GM12878 (cell line): ENCODE results near the gene MTHFS. TPM values are rescaled to one million over a fixed set of nuclear protein-coding genes. Genes with fewer than 3 reads are reported as not detected.

Source experiments
- BHLHE40 ChIP-seq, 2 experiments: fragments of 450-650 bp in 1 of 2; IDR thresholded peaks; 2 replicates each; pipeline ENCODE4 v1.6.1; 2011 to 2017; ENCODE audit warnings: low read depth in 2 of 2, borderline replicate concordance in 1 of 2, improper control_type of control experiment in 1 of 2, low read length in 1 of 2, mild to moderate bottlenecking in 1 of 2
- CBFB ChIP-seq: IDR thresholded peaks from 2 replicates; pipeline ENCODE4 v1.6.1; 2016; ENCODE audit warnings: antibody characterized with exemption, low read depth
- CEBPB ChIP-seq, 2 experiments: fragments of 150-350 bp in 1 of 2; IDR thresholded peaks; 2 replicates each; pipeline ENCODE4 v1.6.1; 2012 to 2014; ENCODE audit warnings: low read depth in 2 of 2, low read length in 2 of 2, borderline replicate concordance in 1 of 2, inconsistent platforms in 1 of 2
- DPF2 ChIP-seq: fragments of 450-650 bp; IDR thresholded peaks from 2 replicates; pipeline ENCODE4 v1.6.1; 2017; ENCODE audit warnings: mild to moderate bottlenecking
- EGR1 ChIP-seq, 2 experiments: IDR thresholded peaks; 1 replicate in 1 of 2; 2 replicates in 1 of 2; pipeline ENCODE4 v1.6.1; 2011 to 2012; ENCODE audit warnings: low read depth in 2 of 2, low read length in 2 of 2, borderline replicate concordance in 1 of 2, mild to moderate bottlenecking in 1 of 2, moderate library complexity in 1 of 2
- ETV6 ChIP-seq, 2 experiments: fragments of 450-650 bp in 1 of 2; IDR thresholded peaks in 1 of 2; conservative IDR thresholded peaks in 1 of 2; 2 replicates each; pipeline ENCODE4 v1.6.1; 2014; ENCODE audit warnings: antibody characterized with exemption in 1 of 2, borderline replicate concordance in 1 of 2, low read depth in 1 of 2, mild to moderate bottlenecking in 1 of 2, moderate library complexity in 1 of 2
- IKZF1 ChIP-seq: fragments of 450-650 bp; conservative IDR thresholded peaks from 2 replicates; pipeline ENCODE4 v1.6.1; 2017; ENCODE audit warnings: antibody characterized with exemption, mild to moderate bottlenecking
- JUND ChIP-seq: IDR thresholded peaks from 2 replicates; pipeline ENCODE4 v1.6.1; 2012; ENCODE audit warnings: low read depth, mild to moderate bottlenecking, low read length, improper control_type of control experiment, moderate library complexity
- LARP7 ChIP-seq: fragments of 450-650 bp; IDR thresholded peaks from 2 replicates; pipeline ENCODE4 v1.6.1; 2017; ENCODE audit warnings: mild to moderate bottlenecking
- MXI1 ChIP-seq: fragments of 150-350 bp; IDR thresholded peaks from 2 replicates; pipeline ENCODE4 v1.6.1; 2011; ENCODE audit warnings: low read depth, mild to moderate bottlenecking, inconsistent platforms, low read length, improper control_type of control experiment
- MYC ChIP-seq: IDR thresholded peaks from 2 replicates; pipeline ENCODE4 v1.6.1; 2011; ENCODE audit warnings: mild to moderate bottlenecking, low read length, moderate library complexity, inconsistent platforms; ENCODE audit not compliant: insufficient read depth, insufficient replicate concordance, insufficient read length, severe bottlenecking
- RAD51 ChIP-seq: fragments of 450-650 bp; IDR thresholded peaks from 2 replicates; pipeline ENCODE4 v1.6.1; 2016; ENCODE audit warnings: moderate library complexity, mild to moderate bottlenecking, inconsistent platforms
- RELA ChIP-seq: fragments of 450-650 bp; IDR thresholded peaks from 2 replicates; pipeline ENCODE4 v1.8.0; 2014; ENCODE audit warnings: borderline replicate concordance; ENCODE audit not compliant: partially characterized antibody
- SMAD1 ChIP-seq: fragments of 450-650 bp; IDR thresholded peaks from 2 replicates; pipeline ENCODE4 v1.6.1; 2018; ENCODE audit warnings: mild to moderate bottlenecking, low read depth; ENCODE audit not compliant: partially characterized antibody
- SPI1 ChIP-seq: IDR thresholded peaks from 2 replicates; pipeline ENCODE4 v1.6.1; 2011; ENCODE audit warnings: low read depth, mild to moderate bottlenecking, low read length, moderate library complexity, borderline replicate concordance; ENCODE audit not compliant: insufficient read depth
- TCF3 ChIP-seq: IDR thresholded peaks from 2 replicates; pipeline ENCODE4 v1.6.1; 2012; ENCODE audit warnings: low read depth, mild to moderate bottlenecking, low read length, borderline replicate concordance; ENCODE audit not compliant: insufficient read depth
- polyA plus RNA-seq, 11 experiments: library from polyadenylated mRNA; depleted of rRNA in 4 of 11; unstranded in 6 of 11; stranded (reverse) in 5 of 11; fragments of >200 nt; fragmentation: Nextera tagmentation in 4 of 11; fragmentation: Illumina TruSeq in 1 of 11; extraction: Ambion mirVana in 4 of 11; extraction: Trizol in 1 of 11; gene quantifications; 1 replicate in 1 of 11; 2 replicates in 10 of 11; pipeline versions ENCODE4 v1.2.1 to v1.2.3, GENCODE V29; 2011 to 2016; ENCODE audit warnings: inconsistent platforms in 2 of 11, missing spikeins in 2 of 11, low read depth in 1 of 11
- total RNA-seq, 4 experiments: library from RNA; depleted of rRNA in 3 of 4; stranded (reverse); fragments of >200 nt in 3 of 4; fragmentation: Illumina TruSeq in 1 of 4; extraction: Trizol in 1 of 4; gene quantifications; 2 replicates each; pipeline versions ENCODE4 v1.2.1 to v1.2.3, GENCODE V29; 2013 to 2021
- TF ChIP-seq, protein P1 (sequence below): IDR thresholded peaks from 2 replicates; pipeline ENCODE4 v1.6.1; 2011; ENCODE audit warnings: borderline replicate concordance, low read depth, mild to moderate bottlenecking, moderate library complexity, low read length; ENCODE audit not compliant: insufficient read depth, poor library complexity, severe bottlenecking
- TF ChIP-seq, protein P2 (sequence below): fragments of 450-650 bp; IDR thresholded peaks from 2 replicates; pipeline ENCODE4 v1.6.1; 2018; ENCODE audit warnings: borderline replicate concordance, mild to moderate bottlenecking; ENCODE audit not compliant: partially characterized antibody
- TF ChIP-seq, protein P3 (sequence below): fragments of 450-650 bp; IDR thresholded peaks from 2 replicates; pipeline ENCODE4 v1.6.1; 2017; ENCODE audit warnings: mild to moderate bottlenecking
- TF ChIP-seq, protein P4 (sequence below): fragments of 450-650 bp; IDR thresholded peaks from 2 replicates; pipeline ENCODE4 v1.6.1; 2017; ENCODE audit warnings: low read depth, mild to moderate bottlenecking, moderate library complexity

MTHFS gene
- total and polyA plus RNA-seq, 10 of the 15 experiments (the other 5 are each of a cell fraction or from before 2014, with no cell fraction given) = 14.0 to 81.9 (median 31.8) TPM

DNA sequence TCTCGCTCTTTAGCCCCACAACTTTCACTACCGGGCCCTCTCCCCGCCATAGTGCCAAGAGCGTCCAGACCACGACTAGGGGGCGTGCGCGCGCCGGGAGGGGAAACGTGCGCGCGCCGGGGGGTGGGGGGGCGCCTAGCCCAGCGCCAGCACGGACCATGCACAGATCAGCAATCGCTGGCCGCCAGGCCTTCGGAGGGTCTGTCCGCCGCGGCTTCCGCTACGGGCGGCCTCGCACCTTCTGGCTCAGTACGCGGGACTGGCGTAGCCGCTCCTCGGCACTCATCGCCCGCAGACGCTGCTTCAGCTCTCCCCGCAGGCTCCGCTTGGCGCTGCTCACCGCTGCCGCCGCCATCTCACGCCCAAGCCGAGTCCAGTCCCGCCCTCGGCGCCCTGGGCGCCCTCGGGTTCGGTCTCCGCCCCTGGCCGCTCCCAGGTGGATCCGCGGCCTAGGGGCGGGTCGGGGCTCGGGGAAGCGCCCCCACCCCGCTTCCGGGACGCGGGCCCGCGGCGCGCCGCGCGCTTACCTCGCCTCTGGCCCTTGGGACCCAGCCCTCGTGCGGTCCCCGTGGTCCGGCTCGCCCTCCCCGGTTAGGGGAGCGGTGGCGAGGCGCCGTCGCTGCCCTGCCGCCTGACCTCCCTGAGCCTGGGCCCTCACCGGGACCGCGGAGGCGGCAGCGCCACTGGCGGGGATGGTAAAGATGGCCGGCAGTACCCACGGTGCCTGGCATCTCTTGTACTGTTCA is at the start of gene MTHFS (continued):
- TF ChIP-seq, protein P1, sequence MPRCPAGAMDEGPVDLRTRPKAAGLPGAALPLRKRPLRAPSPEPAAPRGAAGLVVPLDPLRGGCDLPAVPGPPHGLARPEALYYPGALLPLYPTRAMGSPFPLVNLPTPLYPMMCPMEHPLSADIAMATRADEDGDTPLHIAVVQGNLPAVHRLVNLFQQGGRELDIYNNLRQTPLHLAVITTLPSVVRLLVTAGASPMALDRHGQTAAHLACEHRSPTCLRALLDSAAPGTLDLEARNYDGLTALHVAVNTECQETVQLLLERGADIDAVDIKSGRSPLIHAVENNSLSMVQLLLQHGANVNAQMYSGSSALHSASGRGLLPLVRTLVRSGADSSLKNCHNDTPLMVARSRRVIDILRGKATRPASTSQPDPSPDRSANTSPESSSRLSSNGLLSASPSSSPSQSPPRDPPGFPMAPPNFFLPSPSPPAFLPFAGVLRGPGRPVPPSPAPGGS = no peak
- TF ChIP-seq MXI1 (peak; percentile 70), CEBPB (IDR thresholded peaks at IDR 0.05; ENCODE audit: borderline replicate concordance in 1 of 2, low read depth in 2 of 2, low read length in 2 of 2) (no peak), CBFB (0 out of 2 replicates have a peak, but pooled peaks have one; percentile 34), IKZF1 (peak; percentile 77), RELA (no peak), TCF3 (0 out of 2 replicates have a peak, but pooled peaks have one; percentile 2), SPI1 (no peak), BHLHE40 (IDR thresholded peaks at IDR 0.05; ENCODE audit: borderline replicate concordance in 1 of 2, low read depth in 2 of 2, low read length in 1 of 2) (peak; percentile 35 to 68; a peak in 3 of 4 replicates), ETV6 (conservative IDR thresholded peaks at IDR 0.05 in 1 of 2, IDR thresholded peaks at IDR 0.05 in 1 of 2; ENCODE audit: borderline replicate concordance in 1 of 2, low read depth in 1 of 2) (peak in 1 of 2 experiments; percentile 15; a peak in 1 of 4 replicates), RAD51 (no peak), DPF2 (peak; percentile 71), LARP7 (peak; percentile 94), SMAD1 (no peak), MYC (peak; percentile 16), JUND (no peak), EGR1 (IDR thresholded peaks at IDR 0.05; ENCODE audit: borderline replicate concordance in 1 of 2, low read depth in 2 of 2, low read length in 2 of 2) (peak in 1 of 2 experiments; percentile 41; a peak in 1 of 3 replicates)
- TF ChIP-seq, protein P2, sequence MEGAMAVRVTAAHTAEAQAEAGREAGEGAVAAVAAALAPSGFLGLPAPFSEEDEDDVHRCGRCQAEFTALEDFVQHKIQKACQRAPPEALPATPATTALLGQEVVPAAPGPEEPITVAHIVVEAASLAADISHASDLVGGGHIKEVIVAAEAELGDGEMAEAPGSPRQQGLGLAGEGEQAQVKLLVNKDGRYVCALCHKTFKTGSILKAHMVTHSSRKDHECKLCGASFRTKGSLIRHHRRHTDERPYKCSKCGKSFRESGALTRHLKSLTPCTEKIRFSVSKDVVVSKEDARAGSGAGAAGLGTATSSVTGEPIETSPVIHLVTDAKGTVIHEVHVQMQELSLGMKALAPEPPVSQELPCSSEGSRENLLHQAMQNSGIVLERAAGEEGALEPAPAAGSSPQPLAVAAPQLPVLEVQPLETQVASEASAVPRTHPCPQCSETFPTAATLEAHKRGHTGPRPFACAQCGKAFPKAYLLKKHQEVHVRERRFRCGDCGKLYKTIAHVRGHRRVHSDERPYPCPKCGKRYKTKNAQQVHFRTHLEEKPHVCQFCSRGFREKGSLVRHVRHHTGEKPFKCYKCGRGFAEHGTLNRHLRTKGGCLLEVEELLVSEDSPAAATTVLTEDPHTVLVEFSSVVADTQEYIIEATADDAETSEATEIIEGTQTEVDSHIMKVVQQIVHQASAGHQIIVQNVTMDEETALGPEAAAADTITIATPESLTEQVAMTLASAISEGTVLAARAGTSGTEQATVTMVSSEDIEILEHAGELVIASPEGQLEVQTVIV = peak; percentile 18
- TF ChIP-seq, protein P3, sequence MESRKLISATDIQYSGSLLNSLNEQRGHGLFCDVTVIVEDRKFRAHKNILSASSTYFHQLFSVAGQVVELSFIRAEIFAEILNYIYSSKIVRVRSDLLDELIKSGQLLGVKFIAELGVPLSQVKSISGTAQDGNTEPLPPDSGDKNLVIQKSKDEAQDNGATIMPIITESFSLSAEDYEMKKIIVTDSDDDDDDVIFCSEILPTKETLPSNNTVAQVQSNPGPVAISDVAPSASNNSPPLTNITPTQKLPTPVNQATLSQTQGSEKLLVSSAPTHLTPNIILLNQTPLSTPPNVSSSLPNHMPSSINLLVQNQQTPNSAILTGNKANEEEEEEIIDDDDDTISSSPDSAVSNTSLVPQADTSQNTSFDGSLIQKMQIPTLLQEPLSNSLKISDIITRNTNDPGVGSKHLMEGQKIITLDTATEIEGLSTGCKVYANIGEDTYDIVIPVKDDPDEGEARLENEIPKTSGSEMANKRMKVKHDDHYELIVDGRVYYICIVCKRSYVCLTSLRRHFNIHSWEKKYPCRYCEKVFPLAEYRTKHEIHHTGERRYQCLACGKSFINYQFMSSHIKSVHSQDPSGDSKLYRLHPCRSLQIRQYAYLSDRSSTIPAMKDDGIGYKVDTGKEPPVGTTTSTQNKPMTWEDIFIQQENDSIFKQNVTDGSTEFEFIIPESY = no peak
- TF ChIP-seq, protein P4, sequence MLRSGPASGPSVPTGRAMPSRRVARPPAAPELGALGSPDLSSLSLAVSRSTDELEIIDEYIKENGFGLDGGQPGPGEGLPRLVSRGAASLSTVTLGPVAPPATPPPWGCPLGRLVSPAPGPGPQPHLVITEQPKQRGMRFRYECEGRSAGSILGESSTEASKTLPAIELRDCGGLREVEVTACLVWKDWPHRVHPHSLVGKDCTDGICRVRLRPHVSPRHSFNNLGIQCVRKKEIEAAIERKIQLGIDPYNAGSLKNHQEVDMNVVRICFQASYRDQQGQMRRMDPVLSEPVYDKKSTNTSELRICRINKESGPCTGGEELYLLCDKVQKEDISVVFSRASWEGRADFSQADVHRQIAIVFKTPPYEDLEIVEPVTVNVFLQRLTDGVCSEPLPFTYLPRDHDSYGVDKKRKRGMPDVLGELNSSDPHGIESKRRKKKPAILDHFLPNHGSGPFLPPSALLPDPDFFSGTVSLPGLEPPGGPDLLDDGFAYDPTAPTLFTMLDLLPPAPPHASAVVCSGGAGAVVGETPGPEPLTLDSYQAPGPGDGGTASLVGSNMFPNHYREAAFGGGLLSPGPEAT = no peak
